GM20000 (cell line): ENCODE results near the gene WWOX.

ENCODE experiments used
- DNase-seq: peaks from one replicate; pipeline ENCODE4 v3.0.0; 2012; ENCODE audit warnings: low spot score
- CTCF ChIP-seq: IDR thresholded peaks from 2 replicates; pipeline ENCODE4 v1.5.1; 2012; ENCODE audit warnings: mild to moderate bottlenecking, control low read depth; ENCODE audit errors: extremely low read depth, missing control alignments

Gene WWOX

GRCh38 chr16:79100447-79100846, 1001.0 kb downstream of the WWOX start:
- no peak for TF ChIP-seq CTCF
- DNase-seq, result no peak

GRCh38 chr16:79101491-79101890, 1002.0 kb downstream of the WWOX start:
- DNase-seq, result no peak
- TF ChIP-seq CTCF, result no peak

- DNase-seq, result no peak
- TF ChIP-seq CTCF, result no peak
These were observed 1005.1 kb downstream of the WWOX start for GRCh38 chr16:79104567-79104966.

GRCh38 chr16:79107301-79107700, 1007.8 kb downstream of the WWOX start:
- no peak for TF ChIP-seq CTCF
- DNase-seq, result no peak

- no peak for TF ChIP-seq CTCF
- DNase-seq, result no peak
These were observed 1010.3 kb downstream of the WWOX start for GRCh38 chr16:79109771-79110170.

- no peak for TF ChIP-seq CTCF
- DNase-seq, result no peak
These were observed 1010.8 kb downstream of the WWOX start for GRCh38 chr16:79110242-79110641.

GRCh38 chr16:79110953-79111352, 1011.5 kb downstream of the WWOX start:
- DNase-seq, result no peak
- no peak for TF ChIP-seq CTCF
